HG03025 (cell line): ENCODE results near the gene MAGEC3.

Source experiments
- ATAC-seq: cut with Tn5 transposase; IDR thresholded peaks from one replicate; pipeline ENCODE4 v1.9.1; 2021; ENCODE audit warnings: mild to moderate bottlenecking, moderate library complexity; ENCODE audit not compliant: unreplicated experiment, low FRiP score

The MAGEC3 gene

GRCh38 chrX:141936080-141936479 lies 98.0 kb downstream of the MAGEC3 start:
- ATAC-seq = no peak

GRCh38 chrX:141941234-141941633 lies 103.1 kb downstream of the MAGEC3 start:
- ATAC-seq = no peak

- ATAC-seq = no peak
These were observed 107.3 kb downstream of the MAGEC3 start for GRCh38 chrX:141945426-141945825.

- ATAC-seq = no peak
These were observed 109.2 kb downstream of the MAGEC3 start for GRCh38 chrX:141947350-141947749.
